Midbrain (tissue), 1 donor: ENCODE data around the gene NELFA.

Experiments
- DNase-seq: peaks from one replicate; lab custom pipeline; 2025; lab: John Stamatoyannopoulos, UW

NELFA gene

GRCh38 chr4:2008921-2009650 is at the start of gene NELFA:
TSS of gene NELFA (minus strand) at chr4:2008974. CDS start at chr4:2008959, 15 bp downstream.
- peak; percentile 96 for DNase-seq

- no peak for DNase-seq
Measured at GRCh38 chr4:2057382-2058065, 48.8 kb upstream of the NELFA start.

- DNase-seq: no peak
Measured at GRCh38 chr4:2054217-2054616, 45.4 kb upstream of the NELFA start.

- DNase-seq: no peak
Measured at GRCh38 chr4:2051086-2051485, 42.3 kb upstream of the NELFA start.

- no peak for DNase-seq
Measured at GRCh38 chr4:2049811-2050210, 41.0 kb upstream of the NELFA start.

- DNase-seq: no peak
Measured at GRCh38 chr4:2049381-2049780, 40.6 kb upstream of the NELFA start.

- no peak for DNase-seq
Measured at GRCh38 chr4:2048831-2049230, 40.1 kb upstream of the NELFA start.

GRCh38 chr4:2047781-2048581 is 39.2 kb upstream of the NELFA start:
- DNase-seq: no peak

- DNase-seq: no peak
Measured at GRCh38 chr4:2047031-2047660, 38.4 kb upstream of the NELFA start.

GRCh38 chr4:2046031-2046961 is 37.5 kb upstream of the NELFA start:
- DNase-seq: no peak

- no peak for DNase-seq
Measured at GRCh38 chr4:2045518-2045951, 36.8 kb upstream of the NELFA start.

- no peak for DNase-seq
Measured at GRCh38 chr4:2044542-2045517, 36.1 kb upstream of the NELFA start.

- DNase-seq: no peak
Measured at GRCh38 chr4:2044119-2044485, 35.3 kb upstream of the NELFA start.

GRCh38 chr4:2043396-2044118 is 34.8 kb upstream of the NELFA start:
- no peak for DNase-seq

- no peak for DNase-seq
Measured at GRCh38 chr4:2042947-2043395, 34.2 kb upstream of the NELFA start.

- peak; percentile 30 for DNase-seq
Measured at GRCh38 chr4:2042204-2042946, 33.6 kb upstream of the NELFA start.

GRCh38 chr4:2041239-2042130 is 32.7 kb upstream of the NELFA start:
- DNase-seq: peak; percentile 77
